SW480 (cell line): ENCODE measurements around the gene SPINK4.
A peak's percentile ranks its signal among the peaks of the same experiment; 100 is the strongest.

Source experiments
- DNase-seq: peaks from one replicate; pipeline ENCODE4 v3.0.0-alpha.2; 2016; ENCODE audit warnings: low spot score

SPINK4 gene

DNA sequence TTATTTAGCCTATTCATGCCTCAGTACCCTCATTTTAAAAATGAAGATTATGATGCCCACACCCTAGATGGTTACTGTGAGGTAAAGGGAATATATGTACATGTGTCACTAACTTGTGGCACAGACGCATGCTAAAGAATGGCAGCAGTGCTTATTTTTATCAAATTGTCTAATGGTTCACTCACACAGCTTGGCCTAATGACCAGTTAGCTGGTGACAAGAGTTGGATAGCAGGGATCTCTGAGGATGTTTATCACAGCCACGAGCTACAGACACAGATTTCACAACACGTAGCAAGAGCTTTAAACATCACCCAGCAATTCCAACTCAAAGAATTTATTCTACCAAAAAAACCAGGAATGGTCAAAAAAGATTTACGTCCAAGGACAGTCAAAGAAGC, 17.3 kb downstream of the SPINK4 start:
- no peak for DNase-seq

DNA sequence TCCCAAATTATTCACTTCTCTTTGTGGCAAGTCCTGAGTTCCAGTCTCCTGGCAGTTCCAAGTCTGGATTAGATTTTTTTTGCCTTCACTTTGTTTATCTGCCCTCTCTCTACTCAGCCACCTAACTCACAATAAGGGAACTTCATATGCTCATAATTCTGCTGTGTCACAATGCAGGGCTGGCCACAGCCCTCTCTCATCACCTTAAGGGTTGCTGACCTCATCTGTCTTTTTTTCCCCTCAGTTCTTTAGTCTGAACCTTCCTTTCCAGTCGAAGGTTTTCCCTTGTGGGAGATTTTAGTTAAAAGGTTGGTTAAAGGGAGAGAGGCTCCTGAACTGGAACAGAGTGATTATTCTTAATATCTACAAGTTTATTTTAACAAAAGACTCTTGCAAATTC, 20.4 kb downstream of the SPINK4 start:
- DNase-seq = no peak

DNA sequence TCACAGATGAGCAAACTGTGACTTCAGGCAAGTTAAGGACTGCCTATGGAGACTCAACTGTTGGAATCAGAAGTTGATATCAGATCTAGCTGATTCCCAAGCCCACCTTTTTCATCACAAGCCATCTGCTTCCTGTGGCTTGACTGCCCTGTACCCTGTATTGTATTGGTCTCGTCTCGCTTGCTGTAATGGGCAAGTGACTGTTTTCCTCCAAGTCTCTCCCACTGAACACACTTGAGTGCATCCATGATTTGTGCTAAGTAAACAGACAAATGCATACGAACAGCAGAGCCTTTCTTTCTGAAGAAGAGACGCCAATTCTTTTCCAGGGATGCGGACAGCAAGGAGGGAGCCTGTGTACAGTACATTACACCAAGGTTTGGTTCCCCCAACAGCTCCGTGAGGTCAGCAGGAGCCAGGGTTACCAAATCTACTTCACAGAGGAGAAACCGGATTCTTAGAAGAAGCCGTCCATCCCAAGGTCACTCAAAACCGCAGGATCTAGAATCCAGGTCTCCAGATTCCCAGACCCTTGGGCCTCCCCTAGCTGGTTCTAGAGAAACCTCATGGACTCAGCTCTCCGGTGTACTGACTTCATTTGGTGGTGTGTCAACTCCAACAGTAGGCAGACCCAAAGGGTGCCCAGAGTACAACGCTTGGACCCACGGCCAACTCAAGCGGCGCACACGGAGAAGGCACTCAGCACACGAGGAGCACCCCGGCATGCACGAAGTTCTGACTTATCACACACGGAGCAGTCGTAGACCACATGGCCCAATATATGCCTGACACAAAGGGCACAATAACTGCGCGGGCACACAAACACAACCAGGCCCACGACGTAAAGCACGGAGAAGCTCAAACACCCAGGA, 23.4 kb downstream of the SPINK4 start:
- peak; percentile 34 for DNase-seq

- DNase-seq = peak; percentile 13
These were observed 24.1 kb downstream of the SPINK4 start for GRCh38 chr9:33264003-33264472.

DNA sequence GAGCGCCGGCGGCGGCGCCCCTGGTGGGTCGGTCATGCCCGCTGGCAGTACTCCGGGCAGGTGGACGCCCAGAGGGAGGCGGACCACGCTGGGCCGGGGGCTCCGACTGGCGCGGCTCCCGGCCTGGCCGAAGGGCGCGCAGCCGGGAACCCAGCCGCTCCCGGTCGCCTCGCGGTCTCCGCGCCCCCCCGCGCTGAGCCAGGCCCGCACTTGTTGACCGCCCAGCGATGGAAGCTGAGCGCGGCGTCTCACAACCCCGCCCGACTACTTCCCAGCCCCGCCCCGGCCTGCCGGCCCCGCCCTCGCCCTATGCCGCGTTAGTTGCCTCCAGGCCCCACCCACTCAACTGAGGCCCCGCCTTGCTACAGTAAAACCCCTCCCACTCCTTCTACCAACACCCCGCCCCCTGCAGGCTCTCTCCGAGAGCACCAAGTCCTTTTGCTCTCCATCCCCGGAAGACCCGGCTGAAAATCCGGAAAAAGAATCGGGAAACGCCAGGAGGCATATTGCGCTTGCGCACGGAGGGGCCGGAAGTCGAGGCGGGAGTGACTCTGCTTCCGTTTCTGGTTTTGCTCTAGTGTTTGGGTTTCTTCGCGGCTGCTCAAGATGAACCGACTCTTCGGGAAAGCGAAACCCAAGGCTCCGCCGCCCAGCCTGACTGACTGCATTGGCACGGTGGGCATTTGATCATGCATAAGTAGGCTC, 24.7 kb downstream of the SPINK4 start, which contains the start of the genes BAG1 and CHMP5:
TSS of gene BAG1 (minus strand) at position 236 of the 705 bp plus-strand sequence.
TSS of gene CHMP5 (plus strand) at position 577 of the 705 bp plus-strand sequence. CDS start at position 607, 30 bp downstream.
- peak; percentile 98 for DNase-seq

- DNase-seq = no peak
These were observed 25.4 kb downstream of the SPINK4 start for GRCh38 chr9:33265211-33265865.

DNA sequence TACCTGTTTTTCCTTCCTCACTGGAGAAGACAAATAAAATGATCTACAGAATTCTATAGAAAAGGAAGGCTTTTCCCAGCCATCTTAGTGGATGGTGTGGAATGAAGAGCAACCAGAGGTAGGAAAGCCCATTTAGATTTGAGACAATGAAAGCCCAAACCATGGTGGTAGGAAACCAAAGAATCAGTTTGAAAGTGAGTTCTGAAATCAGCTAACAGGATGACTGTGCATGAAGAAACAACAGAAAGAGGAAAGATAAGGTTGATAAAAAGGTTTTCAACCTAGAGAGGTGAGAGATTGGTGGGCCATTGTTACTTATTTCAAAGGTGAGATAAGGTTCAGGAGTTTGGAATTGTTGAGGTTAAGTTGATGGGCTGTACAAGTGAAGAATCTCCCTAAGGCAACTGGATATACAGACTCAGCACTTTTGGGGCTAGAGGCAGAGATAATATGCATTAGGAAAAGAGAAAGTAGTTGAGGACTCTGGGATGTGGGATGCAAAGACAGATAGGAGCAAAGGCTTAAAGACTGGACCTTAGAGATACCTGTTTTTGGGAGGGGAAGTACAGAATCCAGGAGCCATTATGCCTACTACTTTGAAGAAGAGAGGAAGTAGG, 27.3 kb downstream of the SPINK4 start:
- DNase-seq = no peak

DNA sequence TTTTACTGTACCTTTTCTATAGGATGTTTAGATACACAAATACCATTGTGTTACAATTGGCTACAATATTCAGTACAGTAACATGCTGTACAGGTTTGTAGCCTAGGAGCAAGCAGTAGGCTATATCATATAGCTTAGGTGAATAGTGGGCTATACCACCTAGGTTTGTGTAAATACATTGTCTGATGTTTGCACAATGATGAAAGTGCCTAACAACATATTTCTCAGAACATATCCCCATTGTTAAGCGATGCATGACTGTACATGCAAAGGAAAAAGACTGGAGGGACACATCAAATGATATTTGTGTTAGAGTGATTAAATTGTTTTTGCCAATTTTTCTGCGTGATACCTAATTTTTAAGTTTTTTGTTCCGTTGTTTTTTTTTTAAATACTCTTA, 30.2 kb downstream of the SPINK4 start:
- DNase-seq = no peak

DNA sequence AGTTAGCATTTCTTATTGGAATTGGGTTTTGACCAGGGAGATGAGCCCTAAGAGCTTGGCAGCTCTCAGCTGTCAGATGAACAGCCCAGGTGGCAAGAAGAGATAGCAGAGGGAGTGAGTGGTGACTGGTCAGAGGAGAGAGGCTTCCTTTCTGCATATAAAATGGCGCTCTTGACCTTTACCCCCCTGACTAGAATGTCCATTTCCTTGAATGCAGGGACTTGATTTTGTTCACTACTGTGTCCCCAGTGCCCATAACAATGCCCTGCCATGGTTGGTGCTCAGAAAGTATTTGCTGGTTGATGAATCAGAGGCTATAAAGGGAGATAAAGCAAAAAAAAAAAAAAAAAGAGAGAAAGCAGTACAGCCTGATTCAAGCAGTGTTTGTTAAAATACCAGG, 32.1 kb downstream of the SPINK4 start:
- no peak for DNase-seq

- DNase-seq = no peak
These were observed 33.5 kb downstream of the SPINK4 start for GRCh38 chr9:33273266-33273971.

GRCh38 chr9:33273972-33274328, 34.0 kb downstream of the SPINK4 start:
- no peak for DNase-seq

DNA sequence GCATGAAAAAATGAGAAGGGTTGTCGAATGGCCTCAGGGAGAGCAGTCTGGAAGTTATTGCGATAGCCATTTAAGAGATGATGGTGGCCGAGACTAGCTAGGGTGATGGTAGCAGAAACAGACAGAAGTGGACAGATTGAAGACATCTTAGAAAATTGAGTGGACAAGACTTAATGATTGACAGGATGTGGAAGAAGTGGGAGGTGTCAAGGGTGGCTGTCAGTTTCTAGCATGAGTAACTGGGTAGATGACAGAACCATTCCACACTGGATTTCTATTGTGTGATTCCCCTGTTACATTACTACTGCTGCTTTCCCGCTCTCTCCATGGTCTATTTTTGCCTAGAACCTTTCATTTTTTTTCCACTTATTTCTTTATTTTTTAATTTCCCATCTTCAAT, 37.5 kb downstream of the SPINK4 start:
- no peak for DNase-seq

- DNase-seq = no peak
These were observed 45.5 kb downstream of the SPINK4 start for GRCh38 chr9:33285502-33285901.

- DNase-seq = peak; percentile 66
These were observed 47.1 kb downstream of the SPINK4 start for GRCh38 chr9:33287087-33287490.

GRCh38 chr9:33288235-33288634, 48.3 kb downstream of the SPINK4 start:
- DNase-seq = no peak

- DNase-seq = no peak
These were observed 49.0 kb downstream of the SPINK4 start for GRCh38 chr9:33288828-33289483.

GRCh38 chr9:33289496-33289895, 49.5 kb downstream of the SPINK4 start:
- DNase-seq = peak; percentile 7

DNA sequence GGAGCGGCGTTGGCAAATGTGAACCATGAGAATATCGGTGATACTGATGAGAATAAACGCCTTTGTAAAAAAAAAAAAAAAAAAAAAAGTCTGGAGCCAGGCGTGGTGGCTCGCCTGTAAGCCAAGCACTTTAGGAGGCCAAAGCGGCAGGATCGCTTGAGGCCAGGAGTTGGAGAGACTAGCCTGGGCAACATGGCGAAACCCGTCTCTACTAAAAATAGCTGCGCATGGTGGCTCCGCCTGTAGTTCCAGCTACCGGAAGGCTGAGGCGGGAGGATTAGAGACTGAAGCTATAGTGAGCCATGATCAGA, 49.9 kb downstream of the SPINK4 start:
- no peak for DNase-seq

DNA sequence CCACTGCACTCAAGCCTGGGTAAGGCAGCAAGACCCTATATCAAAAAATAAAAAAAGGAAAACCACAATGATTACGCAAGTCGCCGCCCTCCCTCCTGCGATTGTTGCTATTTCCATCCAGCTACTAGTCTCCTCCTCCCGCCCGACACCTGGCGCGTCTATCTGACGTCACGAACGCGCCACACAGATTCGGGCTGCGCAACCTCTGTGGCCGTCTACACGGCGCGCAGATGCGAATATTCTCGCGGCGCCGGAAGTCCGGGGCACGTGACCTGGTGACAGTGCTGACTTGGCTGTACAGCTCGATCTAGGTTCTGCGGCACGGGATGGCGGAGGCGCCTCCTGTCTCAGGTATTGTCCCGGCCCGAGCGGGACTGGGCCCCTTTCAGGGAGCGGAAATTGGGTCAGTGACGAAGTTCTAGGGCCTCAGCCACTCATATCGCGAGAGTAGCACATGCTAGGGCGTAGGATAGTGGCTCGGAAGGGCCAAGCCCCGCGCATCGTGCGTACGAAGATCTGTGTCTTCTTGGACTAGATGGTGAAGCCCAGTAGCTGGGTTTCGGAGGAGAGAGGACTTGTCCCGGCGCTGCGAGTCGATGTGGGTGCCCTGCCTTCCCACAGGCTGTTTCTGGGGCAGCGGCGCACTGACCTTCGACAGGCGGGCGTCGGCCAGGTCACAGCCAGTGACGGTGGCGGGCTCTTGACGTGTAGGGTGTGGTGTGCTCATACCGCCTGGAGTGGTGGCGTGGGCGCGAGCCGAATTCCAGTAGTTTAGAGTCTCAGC, 50.5 kb downstream of the SPINK4 start, which contains the start of gene NFX1:
TSS of gene NFX1 (plus strand) at position 270 of the 784 bp plus-strand sequence. CDS start at position 327, 57 bp downstream.
- DNase-seq = peak; percentile 95

GRCh38 chr9:33291031-33291397, 51.0 kb downstream of the SPINK4 start:
- DNase-seq = no peak
